Stimulated activated CD8-positive, alpha-beta memory T cell treated with anti-CD3 and anti-CD28 coated beads, Interleukin-7, amount 100 ng/mL, for 4 hours (primary cell): Measurements from ENCODE around the gene BCL2L12.
"Not testable (repeated sequence)": the region's sequence is repeated elsewhere in the genome, so short reads cannot be mapped to it uniquely, and the experiment has no call there.

Source experiments
- DNase-seq, 2 donors: peaks; one replicate each; pipeline ENCODE4 v3.0.0-alpha.2; 2020; ENCODE audit warnings: low read depth in 2 of 2

Gene BCL2L12

GRCh38 chr19:49712397-49712859 is 46.7 kb downstream of the BCL2L12 start:
- DNase-seq: no peak

- no peak for DNase-seq
Measured at GRCh38 chr19:49713236-49713845, 47.6 kb downstream of the BCL2L12 start.

- DNase-seq: no peak
Measured at GRCh38 chr19:49716154-49716553, 50.4 kb downstream of the BCL2L12 start.

GRCh38 chr19:49718511-49718910 is 52.8 kb downstream of the BCL2L12 start:
- no peak for DNase-seq

GRCh38 chr19:49718991-49719390 is 53.3 kb downstream of the BCL2L12 start:
- DNase-seq: no peak

- DNase-seq: not testable (repeated sequence)
Measured at GRCh38 chr19:49719420-49719819, 53.7 kb downstream of the BCL2L12 start.
